MM.1S (cell line): ENCODE data around the gene BAG5.

ENCODE experiments used
- EZH2 ChIP-seq: fragments of 300-600 bp; sonication (generic); optimal IDR thresholded peaks from 2 replicates; pipeline ENCODE3; 2017; ENCODE audit warnings: low read depth, mild to moderate bottlenecking, antibody characterized with exemption, low read length, mixed read lengths
- EZH2phosphoT487 ChIP-seq: fragments of 300-600 bp; sonication (generic); IDR thresholded peaks from 2 replicates; pipeline ENCODE4 v1.6.1; 2018; ENCODE audit warnings: antibody characterized with exemption, low read length
- TF ChIP-seq, protein P1 (sequence below): fragments of 300-600 bp; sonication (generic); IDR thresholded peaks from 2 replicates; pipeline ENCODE4 v1.5.1; 2016; ENCODE audit warnings: antibody characterized with exemption, low read length, mixed read lengths

DNA sequence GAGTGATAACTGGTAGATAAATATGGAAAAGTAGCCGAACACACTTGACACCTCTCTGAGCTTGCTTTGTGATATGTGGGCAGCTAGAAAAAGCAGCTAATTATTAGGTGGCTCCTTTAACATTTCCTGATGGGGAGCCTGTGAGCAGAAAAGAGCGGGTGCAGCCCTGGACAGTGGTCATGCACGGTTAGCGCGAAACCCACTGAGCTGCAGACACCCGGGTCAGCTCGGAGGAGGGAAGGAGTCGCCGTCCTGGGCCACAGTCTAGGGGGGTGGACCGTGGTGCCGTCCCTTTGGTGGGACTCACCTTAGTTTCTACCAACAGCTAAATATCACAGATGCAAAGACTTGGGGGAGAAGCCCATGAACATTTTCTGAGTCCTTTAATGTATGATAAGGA is 7.0 kb upstream of the BAG5 start:
- TF ChIP-seq, protein P1, sequence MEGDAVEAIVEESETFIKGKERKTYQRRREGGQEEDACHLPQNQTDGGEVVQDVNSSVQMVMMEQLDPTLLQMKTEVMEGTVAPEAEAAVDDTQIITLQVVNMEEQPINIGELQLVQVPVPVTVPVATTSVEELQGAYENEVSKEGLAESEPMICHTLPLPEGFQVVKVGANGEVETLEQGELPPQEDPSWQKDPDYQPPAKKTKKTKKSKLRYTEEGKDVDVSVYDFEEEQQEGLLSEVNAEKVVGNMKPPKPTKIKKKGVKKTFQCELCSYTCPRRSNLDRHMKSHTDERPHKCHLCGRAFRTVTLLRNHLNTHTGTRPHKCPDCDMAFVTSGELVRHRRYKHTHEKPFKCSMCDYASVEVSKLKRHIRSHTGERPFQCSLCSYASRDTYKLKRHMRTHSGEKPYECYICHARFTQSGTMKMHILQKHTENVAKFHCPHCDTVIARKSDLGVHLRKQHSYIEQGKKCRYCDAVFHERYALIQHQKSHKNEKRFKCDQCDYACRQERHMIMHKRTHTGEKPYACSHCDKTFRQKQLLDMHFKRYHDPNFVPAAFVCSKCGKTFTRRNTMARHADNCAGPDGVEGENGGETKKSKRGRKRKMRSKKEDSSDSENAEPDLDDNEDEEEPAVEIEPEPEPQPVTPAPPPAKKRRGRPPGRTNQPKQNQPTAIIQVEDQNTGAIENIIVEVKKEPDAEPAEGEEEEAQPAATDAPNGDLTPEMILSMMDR = no peak
- no peak for TF ChIP-seq EZH2
- TF ChIP-seq EZH2phosphoT487 = no peak
